Adrenal gland (tissue), 12 donors: ENCODE results near the gene ATG9B. TPM values are rescaled to one million over a fixed set of nuclear protein-coding genes. Genes with fewer than 3 reads are reported as not detected.
A peak's percentile ranks its signal among the peaks of the same experiment; 100 is the strongest.

Experiments used
- DNase-seq, 7 donors: peaks; one replicate each; pipeline ENCODE4 v3.0.0-alpha.2; 2019 to 2020
- H3K27ac ChIP-seq, 5 donors: fragments of 200-600 bp; sonication (generic) in 4 of 5; 1 replicate in 3 of 5; 2 replicates in 2 of 5; pipeline versions ENCODE4 v1.5.1 to v1.8.0; 2016 to 2020; ENCODE audit warnings: mild to moderate bottlenecking in 1 of 5
- H3K27me3 ChIP-seq: fragments of 200-600 bp; 2 replicates; pipeline ENCODE4 v1.8.0; 2021
- H3K36me3 ChIP-seq, 2 donors: fragments of 200-600 bp; replicated peaks in 1 of 2; 1 replicate in 1 of 2; 2 replicates in 1 of 2; pipeline versions ENCODE4 v1.5.1 to v1.8.0; 2018 to 2022
- H3K4me1 ChIP-seq, 2 donors: fragments of 200-600 bp; replicated peaks in 1 of 2; 1 replicate in 1 of 2; 2 replicates in 1 of 2; pipeline versions ENCODE4 v1.5.1 to v1.8.0; 2018 to 2021
- H3K4me3 ChIP-seq, 4 donors: fragments of 200-600 bp; sonication (generic) in 3 of 4; one replicate each; pipeline ENCODE4 v1.5.1; 2016 to 2018
- H3K9me3 ChIP-seq, 3 donors: fragments of 200-600 bp; sonication (generic) in 1 of 3; replicated peaks in 1 of 3; 1 replicate in 2 of 3; 2 replicates in 1 of 3; pipeline versions ENCODE4 v1.5.1 to v1.8.0; 2016 to 2021
- POLR2A ChIP-seq, 2 donors: fragments of 450-650 bp; IDR thresholded peaks; one replicate each; pipeline ENCODE4 v1.6.1; 2017; ENCODE audit warnings: antibody characterized with exemption in 2 of 2, mild to moderate bottlenecking in 2 of 2, moderate library complexity in 1 of 2
- WGBS, 4 donors: extraction: QIAGEN DNeasy Blood & Tissue Kit in 2 of 4; methylation state at CpG; one replicate each; pipeline versions ENCODE4 v1.1.5 to v1.1.7; 2013 to 2017; 5-methylcytosine and 5-hydroxymethylcytosine counted together
- intact Hi-C, 2 donors: fragments of 100-400 bp; cut with DNase I; formaldehyde crosslinking; loops; one replicate each; pipeline versions ENCODE4 v1.14.1 to v1.15.0; 2022 to 2023
- polyA plus RNA-seq, 3 donors: library from polyadenylated mRNA; stranded (reverse); fragments of 200-250 nt in 2 of 3; fragments of 350-450 nt in 1 of 3; fragmentation: Illumina TruSeq in 1 of 3; extraction: RNeasy Lipid Tissue Mini Kit (QIAGEN cat#74804) in 1 of 3; gene quantifications; one replicate each; pipeline ENCODE4 v1.2.3, GENCODE V29; 2013 to 2014
- total RNA-seq, 9 donors: library from RNA; depleted of rRNA in 4 of 9; stranded (reverse); fragments of >200 nt in 4 of 9; fragments of 120-200 nt in 1 of 9; fragmentation: NEBNext Ultra II Directional in 1 of 9; extraction: Animal tissue kit (Norgen Biotek cat#: 25700) in 1 of 9; gene quantifications; one replicate each; pipeline versions ENCODE4 v1.1.0 to v1.2.4, GENCODE V29; 2013 to 2023
- TF ChIP-seq, protein P1 (sequence below), 6 experiments: fragments of 450-650 bp in 4 of 6; fragments of 200-600 bp in 2 of 6; sonication (generic) in 1 of 6; IDR thresholded peaks; 1 replicate in 5 of 6; 2 replicates in 1 of 6; pipeline versions ENCODE4 v1.5.1 to v1.8.0; 2016 to 2021; ENCODE audit warnings: antibody characterized with exemption in 6 of 6, mild to moderate bottlenecking in 2 of 6, moderate library complexity in 1 of 6
- donor health status: healthy with polysubstance abuse.
- donor health status: Bipolar disorder and iron deficiency.
- donor health status: DM: yes; HTN: yes; CAD: no.
- donor health status: DM: no; HTN: no; CAD: no.
- donor health status: DM: no; HTN: no; CAD: no.
- donor health status: DM: yes; HTN: yes; CAD: no.

The ATG9B gene
- total and polyA plus RNA-seq, 12 donors, result 0.23 to 7.8 (median 0.46) TPM; not detected in 2

GRCh38 chr7:150992833-150993302, 31.4 kb downstream of the ATG9B start:
- DNase-seq, result peak in 2 of 7 donors; percentile 29 to 54
- H3K4me1 ChIP-seq, result no peaks in the 10 kb centered on the region
- WGBS, 4 donors, result 46 to 65% (median 54%) methylated on average over 5 of the region's 5 CpGs

DNA sequence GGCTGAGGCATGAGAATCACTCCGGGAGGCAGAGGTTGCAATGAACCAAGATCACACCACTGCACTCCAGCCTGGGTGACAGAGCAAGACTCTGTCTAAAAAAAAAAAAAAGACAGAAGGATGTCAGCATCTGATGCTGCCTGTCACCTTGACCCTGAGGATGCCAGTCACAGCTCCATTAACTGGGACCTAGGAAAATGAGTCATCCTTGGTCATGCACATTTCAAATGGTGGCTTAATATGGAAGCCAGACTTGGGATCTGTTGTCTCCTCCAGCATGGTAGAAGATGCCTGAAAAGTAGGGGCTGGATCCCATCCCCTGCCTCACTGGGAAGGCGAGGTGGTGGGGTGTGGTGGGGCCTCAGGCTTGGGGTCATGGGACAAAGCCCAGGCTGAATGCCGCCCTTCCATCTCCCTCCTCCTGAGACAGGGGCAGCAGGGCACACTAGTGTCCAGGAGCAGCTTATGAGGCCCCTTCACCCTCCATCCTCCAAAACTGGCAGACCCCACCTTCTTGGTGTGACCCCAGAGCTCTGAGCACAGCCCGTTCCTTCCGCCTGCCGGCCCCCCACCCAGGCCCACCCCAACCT, 32.1 kb downstream of the ATG9B start:
- no peaks in the 10 kb centered on the region for H3K36me3 ChIP-seq
- H3K4me3 ChIP-seq, result no peak overlapping the region
- no peak for DNase-seq
- 67 to 79% (median 79%) methylated on average over 6 of the region's 6 CpGs for WGBS, 4 donors
- no peaks in the 10 kb centered on the region for H3K4me1 ChIP-seq
- TF ChIP-seq POLR2A (IDR thresholded peaks at IDR 0.05), result no peak
- TF ChIP-seq, protein P1, sequence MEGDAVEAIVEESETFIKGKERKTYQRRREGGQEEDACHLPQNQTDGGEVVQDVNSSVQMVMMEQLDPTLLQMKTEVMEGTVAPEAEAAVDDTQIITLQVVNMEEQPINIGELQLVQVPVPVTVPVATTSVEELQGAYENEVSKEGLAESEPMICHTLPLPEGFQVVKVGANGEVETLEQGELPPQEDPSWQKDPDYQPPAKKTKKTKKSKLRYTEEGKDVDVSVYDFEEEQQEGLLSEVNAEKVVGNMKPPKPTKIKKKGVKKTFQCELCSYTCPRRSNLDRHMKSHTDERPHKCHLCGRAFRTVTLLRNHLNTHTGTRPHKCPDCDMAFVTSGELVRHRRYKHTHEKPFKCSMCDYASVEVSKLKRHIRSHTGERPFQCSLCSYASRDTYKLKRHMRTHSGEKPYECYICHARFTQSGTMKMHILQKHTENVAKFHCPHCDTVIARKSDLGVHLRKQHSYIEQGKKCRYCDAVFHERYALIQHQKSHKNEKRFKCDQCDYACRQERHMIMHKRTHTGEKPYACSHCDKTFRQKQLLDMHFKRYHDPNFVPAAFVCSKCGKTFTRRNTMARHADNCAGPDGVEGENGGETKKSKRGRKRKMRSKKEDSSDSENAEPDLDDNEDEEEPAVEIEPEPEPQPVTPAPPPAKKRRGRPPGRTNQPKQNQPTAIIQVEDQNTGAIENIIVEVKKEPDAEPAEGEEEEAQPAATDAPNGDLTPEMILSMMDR (IDR thresholded peaks at IDR 0.05), result no peak
- H3K9me3 ChIP-seq, result no peaks in the 10 kb centered on the region
- H3K27ac ChIP-seq, result peak overlapping the region in 1 of 5 donors; percentile 65
- no peaks in the 10 kb centered on the region for H3K27me3 ChIP-seq
- intact Hi-C loops, result no loop called here

More at GRCh38 chr7:150992833-150993302, 31.4 kb downstream of the ATG9B start:
- Histone ChIP-seq H3K36me3 (no peaks in the 10 kb centered on the region), H3K4me3 (no peak overlapping the region), H3K9me3 (no peaks in the 10 kb centered on the region), H3K27me3 (no peaks in the 10 kb centered on the region), H3K27ac (peak overlapping the region in 1 of 5 donors; percentile 65)
- intact Hi-C loops, result no loop called here
- TF ChIP-seq, protein P1 (IDR thresholded peaks at IDR 0.05), result no peak
- no peak for TF ChIP-seq POLR2A (IDR thresholded peaks at IDR 0.05)

- intact Hi-C loops, result no loop called here
- Histone ChIP-seq H3K36me3 (no peaks in the 10 kb centered on the region), H3K27me3 (no peaks in the 10 kb centered on the region), H3K9me3 (no peaks in the 10 kb centered on the region), H3K27ac (no peak within 1 kb of the TSS), H3K4me3 (no peak within 1 kb of the TSS), H3K4me1 (no peaks in the 10 kb centered on the region)
- 82 to 92% (median 89%) methylated on average over 12 of the region's 12 CpGs for WGBS, 4 donors
- no peak for DNase-seq
- TF ChIP-seq POLR2A (IDR thresholded peaks at IDR 0.05), result no peak
- TF ChIP-seq, protein P1 (IDR thresholded peaks at IDR 0.05), result no peak
These were observed 33.7 kb downstream of the ATG9B start, which contains the start of gene NOS3 for GRCh38 chr7:150990416-150991186. Gene NOS3 (plus strand): TSS chr7:150991017. CDS start chr7:150993804, 2,787 bp downstream.

- TF ChIP-seq, protein P1 (IDR thresholded peaks at IDR 0.05), result no peak
- TF ChIP-seq POLR2A (IDR thresholded peaks at IDR 0.05), result no peak
- H3K9me3 ChIP-seq, result no peaks in the 10 kb centered on the region
- no peaks in the 10 kb centered on the region for H3K36me3 ChIP-seq
- H3K4me3 ChIP-seq, result no peak overlapping the region
- 47 to 68% (median 56%) methylated on average over 6 to 7 of the region's 7 CpGs for WGBS, 4 donors
- no peak for DNase-seq
- H3K4me1 ChIP-seq, result no peaks in the 10 kb centered on the region
- H3K27me3 ChIP-seq, result no peaks in the 10 kb centered on the region
- peak overlapping the region in 2 of 5 donors; percentile 66 to 80 for H3K27ac ChIP-seq
- intact Hi-C loops, result loop anchor here (10.0 kb wide), 1 partner anchor 205 kb away; no protein-coding TSS in a partner anchor
These were observed 34.8 kb downstream of the ATG9B start for GRCh38 chr7:150989456-150989855.
